ENCODE data around the gene ZDHHC14.

- TF ChIP-seq CTCF (IDR thresholded peaks at IDR 0.05) (no peak), EP300 (IDR thresholded peaks at IDR 0.05) (no peak)
These were observed 57.7 kb downstream of the ZDHHC14 start for GRCh38 chr6:157438611-157439111.
